Nephron (organoid): ENCODE results near the gene C1orf35.

ENCODE experiments used
- H3K27ac Mint-ChIP-seq, 3 experiments: 2 replicates each; pipeline ENCODE4 v1.8.0; 2020; ENCODE audit warnings: mixed read lengths in 3 of 3, mild to moderate bottlenecking in 2 of 3, moderate library complexity in 1 of 3
- H3K27me3 Mint-ChIP-seq: 2 replicates; pipeline ENCODE4 v1.8.0; 2021; ENCODE audit warnings: low read depth, mild to moderate bottlenecking, moderate library complexity, mixed read lengths
- H3K36me3 Mint-ChIP-seq: 2 replicates; pipeline ENCODE4 v1.8.0; 2020; ENCODE audit warnings: low read depth, mixed read lengths
- H3K4me1 Mint-ChIP-seq: 2 replicates; pipeline ENCODE4 v1.8.0; 2020; ENCODE audit warnings: mixed read lengths
- H3K4me3 Mint-ChIP-seq, 3 experiments: 2 replicates each; pipeline ENCODE4 v1.8.0; 2020; ENCODE audit warnings: mild to moderate bottlenecking in 3 of 3, mixed read lengths in 3 of 3, moderate library complexity in 2 of 3
- H3K9me3 Mint-ChIP-seq: 2 replicates; pipeline ENCODE4 v1.8.0; 2020; ENCODE audit warnings: mixed read lengths
- TF ChIP-seq, protein P1 (sequence below), 3 experiments: fragments of 200-600 bp; sonication (generic); IDR thresholded peaks; one replicate each; pipeline ENCODE4 v1.5.0; 2021; ENCODE audit warnings: antibody characterized with exemption in 3 of 3; ENCODE audit not compliant: unreplicated experiment in 3 of 3

C1orf35 gene

DNA sequence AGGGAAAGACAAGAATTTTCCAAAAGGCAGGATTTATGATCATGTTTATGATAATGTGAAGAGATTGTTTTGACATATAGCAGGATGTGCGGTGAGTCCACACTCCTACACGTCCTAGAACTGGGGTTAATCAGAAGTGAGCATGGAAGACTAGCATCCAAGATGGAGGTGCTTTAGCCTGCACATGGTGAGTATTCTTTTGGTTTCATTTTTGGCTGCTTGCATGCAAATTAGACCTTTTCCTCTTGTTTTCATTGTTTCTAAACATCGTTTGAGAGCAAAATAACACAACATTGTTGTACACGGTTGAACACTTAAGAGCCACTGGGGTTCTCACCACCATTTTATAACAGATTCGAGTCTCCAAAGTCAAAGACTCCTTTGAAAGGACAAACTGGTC is 22.1 kb upstream of the C1orf35 start:
- H3K4me1 Mint-ChIP-seq, result no peaks in the 10 kb centered on the region
- no peaks in the 10 kb centered on the region for H3K9me3 Mint-ChIP-seq
- TF ChIP-seq, protein P1, sequence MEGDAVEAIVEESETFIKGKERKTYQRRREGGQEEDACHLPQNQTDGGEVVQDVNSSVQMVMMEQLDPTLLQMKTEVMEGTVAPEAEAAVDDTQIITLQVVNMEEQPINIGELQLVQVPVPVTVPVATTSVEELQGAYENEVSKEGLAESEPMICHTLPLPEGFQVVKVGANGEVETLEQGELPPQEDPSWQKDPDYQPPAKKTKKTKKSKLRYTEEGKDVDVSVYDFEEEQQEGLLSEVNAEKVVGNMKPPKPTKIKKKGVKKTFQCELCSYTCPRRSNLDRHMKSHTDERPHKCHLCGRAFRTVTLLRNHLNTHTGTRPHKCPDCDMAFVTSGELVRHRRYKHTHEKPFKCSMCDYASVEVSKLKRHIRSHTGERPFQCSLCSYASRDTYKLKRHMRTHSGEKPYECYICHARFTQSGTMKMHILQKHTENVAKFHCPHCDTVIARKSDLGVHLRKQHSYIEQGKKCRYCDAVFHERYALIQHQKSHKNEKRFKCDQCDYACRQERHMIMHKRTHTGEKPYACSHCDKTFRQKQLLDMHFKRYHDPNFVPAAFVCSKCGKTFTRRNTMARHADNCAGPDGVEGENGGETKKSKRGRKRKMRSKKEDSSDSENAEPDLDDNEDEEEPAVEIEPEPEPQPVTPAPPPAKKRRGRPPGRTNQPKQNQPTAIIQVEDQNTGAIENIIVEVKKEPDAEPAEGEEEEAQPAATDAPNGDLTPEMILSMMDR (IDR thresholded peaks at IDR 0.05; ENCODE audit: unreplicated experiment in 3 of 3), result no peak
- no peaks in the 10 kb centered on the region for H3K36me3 Mint-ChIP-seq
- H3K27me3 Mint-ChIP-seq, result peaks cover 19% of the 10 kb centered on the region
- H3K27ac Mint-ChIP-seq, result no peak overlapping the region
- H3K4me3 Mint-ChIP-seq, result no peak overlapping the region

DNA sequence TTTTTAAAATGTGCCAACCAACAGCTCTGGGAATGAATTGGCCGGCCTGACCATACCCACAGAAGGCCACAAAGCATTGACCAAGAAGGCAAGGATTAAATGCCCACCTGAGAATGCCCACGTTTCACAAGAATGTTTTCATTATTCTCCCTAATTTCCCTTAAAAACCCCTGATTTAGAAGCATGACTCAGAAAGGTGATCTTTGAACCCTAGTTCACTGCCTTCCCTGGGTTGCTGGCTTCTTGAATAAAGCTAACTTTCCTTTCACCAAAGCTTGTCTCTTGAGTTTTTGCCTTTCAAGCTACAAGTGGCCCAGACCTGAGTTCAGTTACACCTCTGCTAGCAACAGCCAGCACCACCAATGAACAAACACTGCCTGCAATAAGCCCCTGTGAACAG is 20.4 kb upstream of the C1orf35 start:
- Mint-ChIP-seq H3K27ac (no peak overlapping the region), H3K4me1 (no peaks in the 10 kb centered on the region), H3K9me3 (peaks cover 3% of the 10 kb centered on the region), H3K36me3 (no peaks in the 10 kb centered on the region), H3K27me3 (peaks cover 15% of the 10 kb centered on the region), H3K4me3 (no peak overlapping the region)
- TF ChIP-seq, protein P1 (IDR thresholded peaks at IDR 0.05; ENCODE audit: unreplicated experiment in 3 of 3), result no peak

DNA sequence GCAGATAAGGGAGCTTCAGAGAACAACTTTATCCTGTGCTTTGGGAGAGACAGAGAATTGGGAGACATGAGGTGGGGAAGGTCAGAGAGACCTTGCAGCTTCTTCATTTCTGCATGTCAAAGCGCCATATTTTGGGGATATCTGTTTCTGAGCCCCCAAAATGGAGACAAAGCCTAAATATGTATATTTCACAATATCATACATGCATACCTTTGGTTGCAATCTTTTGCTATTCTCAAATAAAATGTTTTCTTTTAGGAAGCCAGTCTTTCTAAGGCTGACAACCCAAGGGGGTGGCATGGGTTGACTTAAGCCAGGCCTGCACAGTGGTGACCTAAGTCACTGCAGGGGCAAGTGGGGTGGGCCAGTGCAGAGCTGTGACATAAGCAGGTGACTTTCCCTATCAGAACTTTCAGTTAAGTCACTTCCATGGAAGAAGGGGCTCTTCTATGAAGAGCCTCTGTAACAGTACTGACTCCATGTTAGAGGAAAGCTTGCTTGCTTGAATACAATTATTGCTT is 19.9 kb upstream of the C1orf35 start:
- Mint-ChIP-seq H3K4me1 (no peaks in the 10 kb centered on the region), H3K4me3 (no peak overlapping the region), H3K9me3 (peaks cover 6% of the 10 kb centered on the region), H3K36me3 (peaks cover 2% of the 10 kb centered on the region), H3K27ac (no peak overlapping the region), H3K27me3 (peaks cover 14% of the 10 kb centered on the region)
- TF ChIP-seq, protein P1 (IDR thresholded peaks at IDR 0.05; ENCODE audit: unreplicated experiment in 3 of 3), result no peak

DNA sequence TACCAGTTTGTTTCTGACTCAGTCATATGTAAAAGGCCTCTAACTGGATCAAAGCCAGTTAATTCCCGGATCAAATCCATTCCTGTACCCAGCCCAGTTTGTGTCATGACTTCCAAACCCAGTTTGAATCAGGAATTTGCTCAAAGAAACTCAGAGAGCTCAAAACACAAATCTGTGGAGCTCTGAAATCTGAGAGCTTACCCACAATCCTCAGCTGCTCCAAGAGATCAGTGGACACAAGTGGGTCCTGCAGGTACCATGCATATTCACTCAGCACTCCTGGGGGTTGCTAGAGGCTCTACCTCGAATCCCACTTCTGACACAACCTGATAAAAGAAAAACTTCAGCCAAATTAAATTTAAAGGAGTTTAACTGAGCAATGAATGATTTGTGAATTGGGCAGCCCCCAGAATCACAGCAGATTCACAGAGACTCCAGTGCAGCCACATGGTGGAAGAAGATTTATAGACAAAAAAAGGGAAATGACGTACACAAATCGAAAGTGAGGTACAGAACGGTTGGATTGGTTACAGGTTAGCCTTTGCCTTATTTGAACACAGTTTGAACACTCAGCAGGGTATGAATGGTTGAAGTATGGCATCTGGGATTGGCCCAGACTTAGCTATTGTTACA is 17.8 kb upstream of the C1orf35 start:
- no peaks in the 10 kb centered on the region for H3K4me1 Mint-ChIP-seq
- H3K36me3 Mint-ChIP-seq, result peaks cover 7% of the 10 kb centered on the region
- H3K27me3 Mint-ChIP-seq, result peaks cover 8% of the 10 kb centered on the region
- H3K4me3 Mint-ChIP-seq, result no peak overlapping the region
- TF ChIP-seq, protein P1 (IDR thresholded peaks at IDR 0.05; ENCODE audit: unreplicated experiment in 3 of 3), result no peak
- H3K9me3 Mint-ChIP-seq, result peaks cover 10% of the 10 kb centered on the region
- no peak overlapping the region for H3K27ac Mint-ChIP-seq

DNA sequence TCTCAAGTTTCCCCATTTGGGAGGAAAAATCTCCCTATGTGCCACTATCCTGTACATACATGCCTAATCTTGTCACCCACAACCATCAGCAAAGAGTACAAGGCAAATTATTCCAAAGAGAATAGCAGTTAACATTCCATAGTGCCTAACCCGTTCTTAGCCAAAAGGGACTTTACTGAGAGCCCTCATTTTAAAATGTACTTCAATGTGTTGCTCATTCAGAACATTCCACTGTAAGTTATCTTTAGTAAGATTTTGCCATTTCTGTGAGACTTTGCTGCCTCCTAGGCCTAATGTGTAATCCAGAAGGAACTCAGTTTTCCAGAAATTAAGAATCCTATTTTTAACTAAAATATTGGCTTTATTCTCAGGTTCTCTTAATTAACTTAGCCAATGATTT is 17.2 kb upstream of the C1orf35 start:
- H3K27ac Mint-ChIP-seq, result no peak overlapping the region
- H3K36me3 Mint-ChIP-seq, result peaks cover 7% of the 10 kb centered on the region
- no peak overlapping the region for H3K4me3 Mint-ChIP-seq
- peaks cover 8% of the 10 kb centered on the region for H3K27me3 Mint-ChIP-seq
- H3K4me1 Mint-ChIP-seq, result no peaks in the 10 kb centered on the region
- TF ChIP-seq, protein P1 (IDR thresholded peaks at IDR 0.05; ENCODE audit: unreplicated experiment in 3 of 3), result no peak
- peaks cover 10% of the 10 kb centered on the region for H3K9me3 Mint-ChIP-seq

DNA sequence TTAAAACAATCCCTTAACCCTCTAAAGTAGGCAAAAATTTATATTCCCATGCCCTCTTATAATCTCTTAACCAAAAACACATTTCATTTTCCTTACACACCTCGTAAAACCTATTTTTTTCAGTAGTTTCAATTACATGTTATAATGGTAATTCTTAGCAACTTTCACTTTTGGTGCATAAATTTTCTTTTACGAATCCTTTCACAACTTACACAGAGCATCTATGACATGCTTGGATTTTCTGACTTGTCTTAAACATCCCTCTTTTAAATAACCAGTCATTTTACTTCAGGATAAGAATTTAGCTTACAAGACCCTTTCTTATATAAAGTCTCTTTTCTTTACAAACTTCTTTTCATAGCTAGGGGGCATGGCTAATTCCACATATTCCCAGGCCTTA is 14.9 kb upstream of the C1orf35 start:
- Mint-ChIP-seq H3K36me3 (peaks cover 7% of the 10 kb centered on the region), H3K4me3 (no peak overlapping the region), H3K27me3 (peaks cover 4% of the 10 kb centered on the region), H3K4me1 (no peaks in the 10 kb centered on the region), H3K27ac (no peak overlapping the region), H3K9me3 (peaks cover 10% of the 10 kb centered on the region)
- TF ChIP-seq, protein P1 (IDR thresholded peaks at IDR 0.05; ENCODE audit: unreplicated experiment in 3 of 3), result no peak
